HG03103 (cell line): Measurements from ENCODE around the gene C16orf96.

Experiments
- ATAC-seq: cut with Tn5 transposase; IDR thresholded peaks from one replicate; pipeline ENCODE4 v1.9.1; 2021; ENCODE audit warnings: low read depth; ENCODE audit not compliant: unreplicated experiment

C16orf96 gene

DNA sequence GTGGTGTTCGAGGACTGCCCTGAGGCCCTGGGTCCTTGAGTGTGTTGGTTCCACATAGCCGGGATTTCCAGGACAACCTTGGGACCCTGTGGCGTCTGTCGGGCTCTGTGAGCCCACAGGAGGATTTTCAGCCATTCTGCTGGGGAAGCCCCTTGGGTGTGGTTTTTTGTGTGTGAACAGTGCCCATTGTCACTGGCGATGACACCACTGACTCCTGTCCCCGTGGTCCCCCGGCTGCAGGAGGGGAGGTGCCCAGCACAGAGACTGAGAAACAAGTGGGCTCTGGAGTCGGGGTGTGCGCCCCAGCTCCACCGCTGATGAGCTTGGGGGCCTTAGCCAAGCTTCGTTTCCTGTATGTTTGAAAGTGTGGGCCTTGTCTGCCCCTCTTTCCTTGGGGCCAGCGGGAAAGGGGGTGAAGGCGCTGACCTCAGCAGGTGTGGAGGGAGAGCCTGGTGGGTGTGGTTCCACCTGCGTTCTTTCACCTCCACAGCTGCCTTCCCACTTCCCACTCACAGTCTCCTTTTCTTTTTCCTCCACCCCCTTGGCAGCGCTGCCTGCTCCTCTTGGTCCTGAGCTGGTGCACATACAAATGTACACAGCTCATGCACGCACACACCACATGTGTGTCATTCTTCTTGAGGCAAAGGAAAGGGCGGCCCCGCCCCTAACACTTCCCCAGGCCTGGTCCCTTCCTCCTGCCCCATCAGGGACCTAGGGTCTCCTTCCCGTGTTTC is 84.6 kb downstream of the C16orf96 start:
- ATAC-seq, result no peak

DNA sequence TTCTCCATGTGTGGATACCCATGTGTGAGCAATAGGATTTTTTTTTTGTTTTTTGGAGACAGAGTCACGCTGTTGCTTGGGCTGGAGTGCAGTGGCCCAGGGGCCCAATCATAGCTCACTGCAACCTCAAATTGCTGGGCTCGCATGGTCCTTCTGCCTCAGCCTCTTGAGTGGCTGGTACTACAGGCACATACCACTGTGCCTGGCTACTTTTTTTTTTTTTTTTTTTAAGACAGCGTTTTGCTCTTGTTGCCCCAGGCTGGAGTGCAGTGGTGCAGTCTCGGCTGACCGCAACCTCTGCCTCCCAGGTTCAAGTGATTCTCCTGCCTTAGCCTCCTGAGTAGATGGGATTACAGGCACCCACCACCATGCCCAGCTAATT is 85.2 kb downstream of the C16orf96 start:
- no peak for ATAC-seq

DNA sequence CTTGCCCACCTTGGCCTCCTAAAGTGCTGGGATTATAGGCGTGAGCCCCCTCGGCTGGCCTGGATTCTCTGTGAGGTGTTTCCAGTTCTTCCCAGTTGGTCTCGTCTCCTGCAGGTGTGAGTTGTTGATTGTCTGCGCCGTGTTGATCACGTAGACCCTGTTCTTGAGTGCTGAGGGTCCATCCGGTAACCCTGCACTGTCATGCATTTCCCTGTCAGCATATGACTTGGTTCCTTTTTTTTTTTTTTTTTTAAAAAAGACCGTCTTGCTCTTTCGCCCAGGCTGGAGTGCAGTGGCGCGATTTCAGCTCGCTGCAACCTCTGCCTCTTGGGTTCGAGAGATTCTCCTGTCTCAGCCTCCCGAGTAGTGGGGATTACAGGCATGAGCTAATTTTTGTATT is 85.8 kb downstream of the C16orf96 start:
- no peak for ATAC-seq

DNA sequence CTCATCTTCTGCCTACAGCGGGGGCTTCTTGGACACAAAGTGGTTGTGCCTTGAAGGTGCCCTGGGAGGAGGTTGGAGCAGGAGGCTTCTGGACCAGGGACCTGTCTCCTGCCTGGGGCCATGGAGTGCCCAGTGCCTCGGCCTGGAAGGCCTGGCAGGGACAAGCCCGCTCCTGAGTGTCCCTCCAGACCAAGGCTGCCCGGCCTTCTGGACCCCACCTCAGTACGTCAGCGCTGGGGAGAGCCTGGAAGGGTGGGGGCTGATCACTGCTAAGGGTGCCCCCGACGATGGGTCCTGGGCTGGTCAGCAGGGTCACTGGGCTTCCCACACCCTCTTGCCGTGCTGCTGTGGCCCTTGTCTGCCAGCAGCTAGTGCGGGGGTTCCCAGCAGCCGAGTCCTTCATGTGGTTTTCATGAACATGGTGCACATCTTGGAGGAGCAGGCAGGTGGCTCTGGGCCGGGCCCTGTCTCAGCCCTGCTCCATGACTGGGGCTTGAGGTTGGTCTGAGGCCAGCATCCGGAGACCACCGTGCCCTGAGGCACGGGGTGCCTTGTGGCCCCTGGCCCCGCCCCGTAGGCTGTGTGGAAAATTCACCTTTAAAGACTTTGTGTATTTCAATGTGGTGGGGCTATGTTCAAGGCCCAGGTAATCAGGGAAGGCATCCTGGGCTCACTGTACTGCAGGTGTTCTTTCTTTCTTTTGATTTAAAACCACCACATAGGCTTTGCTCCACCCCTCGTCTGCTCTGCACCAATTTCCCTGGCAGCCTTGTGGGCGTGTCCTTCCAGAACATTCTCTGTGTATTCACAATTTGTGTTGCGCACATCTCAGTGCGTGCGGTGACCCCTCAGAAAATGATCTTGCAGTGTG is 90.9 kb downstream of the C16orf96 start:
- ATAC-seq, result no peak

DNA sequence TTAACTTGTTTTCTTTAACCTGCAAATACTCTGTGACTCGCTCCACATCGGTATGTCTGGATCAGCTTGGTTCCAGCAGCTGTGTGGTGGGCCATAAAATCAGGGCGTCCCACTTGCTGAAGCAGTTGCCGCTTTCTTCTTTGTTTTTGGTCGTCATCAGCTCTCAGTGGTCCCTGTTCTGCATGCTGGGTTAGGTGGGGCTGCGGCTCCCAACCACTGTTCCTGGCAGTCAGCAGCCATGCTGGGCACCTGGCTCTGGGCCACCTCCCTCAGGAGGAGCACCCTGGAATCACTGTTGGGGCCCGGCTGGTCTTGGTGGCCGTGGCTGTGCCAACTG is 91.5 kb downstream of the C16orf96 start:
- no peak for ATAC-seq

DNA sequence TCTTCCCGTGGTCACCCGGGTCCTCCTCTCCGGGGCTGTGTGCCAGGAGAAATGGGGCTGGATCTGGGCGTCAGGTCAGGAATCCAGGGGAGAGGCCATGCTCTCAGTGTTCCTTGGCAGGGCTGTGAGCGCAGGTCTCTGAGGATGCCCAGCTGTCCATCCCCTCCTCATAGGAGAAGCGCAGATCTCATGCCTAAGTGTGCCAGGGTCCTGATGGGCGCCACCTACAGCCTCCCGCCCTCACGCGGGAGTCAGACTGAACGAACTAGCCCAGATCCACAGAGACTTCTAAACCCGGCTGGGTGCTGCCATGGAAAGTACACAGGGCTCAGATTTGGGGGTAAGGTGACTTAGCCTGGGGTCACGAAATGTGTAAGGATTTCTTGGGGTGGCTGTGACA is 92.8 kb downstream of the C16orf96 start:
- ATAC-seq, result no peak

DNA sequence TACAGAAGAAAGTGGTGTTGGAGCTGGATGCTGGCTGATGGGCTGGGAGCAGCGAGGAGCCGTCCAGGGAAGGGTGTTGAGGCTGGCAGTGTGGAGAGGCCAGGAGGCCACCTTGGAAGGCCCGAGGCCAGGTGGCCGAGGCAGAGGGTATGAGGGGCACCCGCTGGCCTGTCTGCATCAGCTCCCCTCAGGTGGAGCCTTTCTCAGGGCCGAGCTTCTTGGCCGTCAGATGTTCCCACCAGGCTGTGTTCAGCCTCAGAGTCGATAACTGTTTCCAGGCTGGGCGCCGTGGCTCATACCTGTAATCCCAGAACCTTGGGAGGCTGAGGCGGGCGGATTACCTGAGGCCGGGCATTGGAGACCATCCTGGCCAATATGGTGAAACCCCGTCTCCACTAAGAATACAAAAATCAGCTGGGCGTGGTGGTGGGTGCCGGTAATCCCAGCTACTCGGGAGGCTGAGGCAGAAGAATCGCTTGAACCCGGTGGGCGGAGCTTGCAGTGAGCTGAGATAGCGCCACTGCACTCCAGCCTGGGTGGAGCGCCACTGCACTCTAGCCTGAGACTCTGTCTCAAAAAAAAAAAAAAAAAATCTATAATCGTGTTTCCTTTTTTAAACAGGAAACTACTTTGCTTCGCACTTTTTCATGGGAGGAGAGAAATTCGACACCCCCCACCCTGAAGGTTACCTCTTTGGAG is 93.8 kb downstream of the C16orf96 start:
- no peak for ATAC-seq
